DND-41 (cell line): ENCODE results near the gene IL13RA2.

Experiments used
- ATAC-seq: fragments of 200-7000 bp; cut with Tn5 transposase; 3 replicates; pipeline ENCODE4 v1.9.1; 2021; ENCODE audit warnings: low read depth; ENCODE audit not compliant: insufficient read depth
- DNase-seq: peaks from one replicate; pipeline ENCODE4 v3.0.0-alpha.2; 2020
- H2AFZ ChIP-seq: 2 replicates; pipeline ENCODE4 v1.6.0; 2012; ENCODE audit warnings: low read depth, low read length
- H3K27ac ChIP-seq: 2 replicates; pipeline ENCODE4 v1.5.1; 2012; ENCODE audit warnings: low read length, inconsistent platforms
- H3K27me3 ChIP-seq: fragments of 200-600 bp; sonication (generic); 2 replicates; pipeline ENCODE4 v1.6.0; 2012; ENCODE audit warnings: low read length, mild to moderate bottlenecking, inconsistent platforms; ENCODE audit not compliant: insufficient read depth, poor library complexity
- H3K36me3 ChIP-seq: 2 replicates; pipeline ENCODE4 v1.5.1; 2012; ENCODE audit warnings: low read length, inconsistent platforms; ENCODE audit not compliant: insufficient read depth
- H3K4me1 ChIP-seq: 2 replicates; pipeline ENCODE4 v1.5.1; 2012; ENCODE audit warnings: mild to moderate bottlenecking, low read length; ENCODE audit not compliant: insufficient read depth
- H3K4me2 ChIP-seq: 2 replicates; pipeline ENCODE4 v1.6.0; 2012; ENCODE audit warnings: mild to moderate bottlenecking, moderate library complexity, low read length, inconsistent platforms; ENCODE audit not compliant: insufficient read depth
- H3K4me3 ChIP-seq, 2 experiments: fragments of 200-600 bp in 1 of 2; shearing (Covaris generic) in 1 of 2; 2 replicates each; pipeline ENCODE4 v1.5.1; 2012 to 2016; ENCODE audit warnings: inconsistent platforms in 2 of 2, low read length in 2 of 2, mild to moderate bottlenecking in 2 of 2, low read depth in 1 of 2, moderate library complexity in 1 of 2
- H3K79me2 ChIP-seq: 2 replicates; pipeline ENCODE4 v1.6.0; 2012; ENCODE audit warnings: low read length, inconsistent platforms; ENCODE audit not compliant: insufficient read depth
- H3K9ac ChIP-seq: 2 replicates; pipeline ENCODE4 v1.6.0; 2012; ENCODE audit warnings: low read depth, mild to moderate bottlenecking, inconsistent platforms, low read length, moderate library complexity
- H3K9me3 ChIP-seq: 2 replicates; pipeline ENCODE4 v1.5.1; 2012; ENCODE audit warnings: low read length, moderate library complexity, mild to moderate bottlenecking, inconsistent platforms; ENCODE audit not compliant: insufficient read depth, severe bottlenecking
- H4K20me1 ChIP-seq: 2 replicates; pipeline ENCODE4 v1.6.0; 2012; ENCODE audit warnings: low read length; ENCODE audit not compliant: insufficient read depth
- CTCF ChIP-seq: IDR thresholded peaks from 2 replicates; pipeline ENCODE4 v1.5.1; 2012; ENCODE audit warnings: borderline replicate concordance, low read length, moderate library complexity, mild to moderate bottlenecking; ENCODE audit not compliant: poor library complexity, severe bottlenecking; ENCODE audit errors: extremely low read depth
- EZH2 ChIP-seq: IDR thresholded peaks from 3 replicates; pipeline ENCODE4 v1.6.1; 2012; ENCODE audit warnings: borderline replicate concordance, low read depth, mild to moderate bottlenecking, moderate library complexity, low read length, inconsistent platforms; ENCODE audit not compliant: severe bottlenecking

IL13RA2 gene

DNA sequence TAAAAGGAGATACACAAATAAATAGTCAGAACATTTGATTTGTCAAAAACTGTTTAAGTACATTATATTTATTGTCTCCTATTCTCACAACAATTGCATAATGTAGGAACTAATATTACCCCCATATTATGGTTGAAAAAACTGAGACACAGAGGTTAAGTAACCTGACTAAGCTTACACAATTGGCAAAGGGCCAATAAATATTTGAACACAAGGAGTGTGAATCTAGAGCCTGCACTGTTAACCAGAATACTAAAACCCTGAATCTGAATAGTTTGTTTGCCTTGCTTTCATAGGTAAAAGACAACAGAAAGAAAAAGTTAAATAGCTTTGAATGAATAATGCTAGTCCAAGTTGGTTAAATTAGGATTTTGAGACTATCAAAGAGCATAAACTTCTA lies 55.2 kb downstream of the IL13RA2 start:
- no peaks in the 10 kb centered on the region for H3K79me2 ChIP-seq

GRCh38 chrX:114959729-114960128 lies 57.7 kb downstream of the IL13RA2 start:
- no peaks in the 10 kb centered on the region for H3K27me3 ChIP-seq
- ATAC-seq, result no peak
- H3K4me1 ChIP-seq, result no peaks in the 10 kb centered on the region
- H3K4me2 ChIP-seq, result no peak overlapping the region
- no peak overlapping the region for H3K9ac ChIP-seq
- no peak overlapping the region for H3K27ac ChIP-seq
- H3K79me2 ChIP-seq, result no peaks in the 10 kb centered on the region
- H3K4me3 ChIP-seq, result no peak overlapping the region
- TF ChIP-seq CTCF, result peak; percentile 33
- TF ChIP-seq EZH2, result no peak
- no peak for DNase-seq
- H4K20me1 ChIP-seq, result no peaks in the 10 kb centered on the region
- H2AFZ ChIP-seq, result no peak overlapping the region
- no peaks in the 10 kb centered on the region for H3K9me3 ChIP-seq
- no peaks in the 10 kb centered on the region for H3K36me3 ChIP-seq

More for the DNA sequence above, 55.2 kb downstream of the IL13RA2 start:
- no peaks in the 10 kb centered on the region for H3K27me3 ChIP-seq
- H2AFZ ChIP-seq, result no peak overlapping the region
- no peaks in the 10 kb centered on the region for H3K36me3 ChIP-seq
- no peaks in the 10 kb centered on the region for H3K4me1 ChIP-seq
- DNase-seq (no peak), ATAC-seq (no peak)
- H3K9me3 ChIP-seq, result no peaks in the 10 kb centered on the region
- H3K4me2 ChIP-seq, result no peak overlapping the region
- H4K20me1 ChIP-seq, result no peaks in the 10 kb centered on the region
- no peak overlapping the region for H3K27ac ChIP-seq
- TF ChIP-seq CTCF (no peak), EZH2 (no peak)
- no peak overlapping the region for H3K9ac ChIP-seq
- no peak overlapping the region for H3K4me3 ChIP-seq
